Muscle of back (tissue), 11 donors: ENCODE results near the gene IL1RAPL1. TPM values are rescaled to one million over a fixed set of nuclear protein-coding genes. Genes with fewer than 3 reads are reported as not detected.
"Not testable (repeated sequence)": the region's sequence is repeated elsewhere in the genome, so short reads cannot be mapped to it uniquely, and the experiment has no call there.

Experiments used
- DNase-seq, 3 donors: peaks; one replicate each; pipeline versions ENCODE4 v3.0.0 to v3.0.0-alpha.2; 2013
- polyA plus RNA-seq, 10 donors: library from polyadenylated mRNA; unstranded; fragments of 120-200 nt; gene quantifications; one replicate each; pipeline ENCODE4 v1.2.1, GENCODE V29; 2013; ENCODE audit not compliant: insufficient read length in 10 of 10

IL1RAPL1 gene
- polyA plus RNA-seq, 10 donors = 0.65 to 1.5 (median 0.98) TPM

GRCh38 chrX:28766561-28766960 is 179.3 kb downstream of the IL1RAPL1 start:
- not testable (repeated sequence) for DNase-seq

GRCh38 chrX:28773807-28774206 is 186.6 kb downstream of the IL1RAPL1 start:
- DNase-seq = no peak

- DNase-seq = peak in 1 of 3 donors; percentile 16
Observed at GRCh38 chrX:28787206-28787605, 200.0 kb downstream of the IL1RAPL1 start.

GRCh38 chrX:28800671-28801070 is 213.4 kb downstream of the IL1RAPL1 start:
- not testable (repeated sequence) for DNase-seq

- DNase-seq = peak in 2 of 3 donors; percentile 1 to 8
Observed at GRCh38 chrX:28802625-28803024, 215.4 kb downstream of the IL1RAPL1 start.

GRCh38 chrX:28835991-28836390 is 248.7 kb downstream of the IL1RAPL1 start:
- DNase-seq = peak in 1 of 3 donors; percentile 5

GRCh38 chrX:28843817-28844216 is 256.6 kb downstream of the IL1RAPL1 start:
- DNase-seq = no peak

- DNase-seq = no peak
Observed at GRCh38 chrX:28847423-28847822, 260.2 kb downstream of the IL1RAPL1 start.

- DNase-seq = no peak
Observed at GRCh38 chrX:28848707-28849106, 261.5 kb downstream of the IL1RAPL1 start.

GRCh38 chrX:28850955-28851354 is 263.7 kb downstream of the IL1RAPL1 start:
- DNase-seq = no peak

- no peak for DNase-seq
Observed at GRCh38 chrX:28851871-28852270, 264.6 kb downstream of the IL1RAPL1 start.

- no peak for DNase-seq
Observed at GRCh38 chrX:28854637-28855036, 267.4 kb downstream of the IL1RAPL1 start.

- no peak for DNase-seq
Observed at GRCh38 chrX:28876408-28876807, 289.2 kb downstream of the IL1RAPL1 start.

GRCh38 chrX:28876901-28877300 is 289.7 kb downstream of the IL1RAPL1 start:
- no peak for DNase-seq

GRCh38 chrX:28880136-28880535 is 292.9 kb downstream of the IL1RAPL1 start:
- DNase-seq = no peak

- no peak for DNase-seq
Observed at GRCh38 chrX:28884823-28885222, 297.6 kb downstream of the IL1RAPL1 start.

- DNase-seq = peak in 1 of 3 donors; percentile 20
Observed at GRCh38 chrX:28888416-28888815, 301.2 kb downstream of the IL1RAPL1 start.

- DNase-seq = no peak
Observed at GRCh38 chrX:28889591-28890090, 302.4 kb downstream of the IL1RAPL1 start.

GRCh38 chrX:28901637-28902036 is 314.4 kb downstream of the IL1RAPL1 start:
- DNase-seq = no peak

GRCh38 chrX:28910487-28910886 is 323.2 kb downstream of the IL1RAPL1 start:
- DNase-seq = no peak

GRCh38 chrX:28920153-28920943 is 333.1 kb downstream of the IL1RAPL1 start:
- peak in 1 of 3 donors; percentile 4 for DNase-seq

- no peak for DNase-seq
Observed at GRCh38 chrX:28922106-28922505, 334.9 kb downstream of the IL1RAPL1 start.

- DNase-seq = no peak
Observed at GRCh38 chrX:28946846-28947245, 359.6 kb downstream of the IL1RAPL1 start.

GRCh38 chrX:28960063-28960462 is 372.8 kb downstream of the IL1RAPL1 start:
- DNase-seq = no peak
